SK-N-SH treated with all-trans-retinoic acid at 6 μM for 48 hours (cell line): ENCODE data around the gene LPP.

ENCODE experiments used
- ATAC-seq: fragments of 200-7000 bp; cut with Tn5 transposase; 3 replicates; pipeline ENCODE4 v1.9.1; 2020; ENCODE audit warnings: mild to moderate bottlenecking, moderate library complexity
- ARNTL ChIP-seq: fragments of 450-650 bp; formaldehyde crosslinking; IDR thresholded peaks from 2 replicates; pipeline ENCODE4 v1.5.0; 2020; ENCODE audit warnings: low read depth, mild to moderate bottlenecking, moderate library complexity, borderline replicate concordance
- BACH2 ChIP-seq: fragments of 250-450 bp; sonication (Bioruptor Pico); IDR thresholded peaks from 2 replicates; pipeline ENCODE4 v1.9.0; 2021; ENCODE audit warnings: mild to moderate bottlenecking, borderline replicate concordance
- CSDC2 ChIP-seq: fragments of 250-450 bp; sonication (Bioruptor Pico); IDR thresholded peaks from 2 replicates; pipeline ENCODE4 v1.5.0; 2020; ENCODE audit warnings: mild to moderate bottlenecking, moderate library complexity
- ESRRG ChIP-seq: fragments of 250-450 bp; sonication (Bioruptor Pico); IDR thresholded peaks from 2 replicates; pipeline ENCODE4 v1.6.1; 2021; ENCODE audit warnings: mild to moderate bottlenecking
- GLIS3 ChIP-seq: fragments of 250-450 bp; sonication (Bioruptor Pico); IDR thresholded peaks from 2 replicates; pipeline ENCODE4 v1.5.0; 2020; ENCODE audit warnings: mild to moderate bottlenecking, moderate library complexity
- ISL1 ChIP-seq: fragments of 250-450 bp; sonication (Bioruptor Pico); IDR thresholded peaks from 2 replicates; pipeline ENCODE4 v2.1.2; 2022; ENCODE audit warnings: mild to moderate bottlenecking, moderate library complexity
- OSR1 ChIP-seq: fragments of 250-450 bp; sonication (Bioruptor Pico); IDR thresholded peaks from 2 replicates; pipeline ENCODE4 v1.8.0; 2022; ENCODE audit warnings: moderate library complexity, mild to moderate bottlenecking, inconsistent platforms
- PPARA ChIP-seq: fragments of 250-450 bp; sonication (Bioruptor Pico); IDR thresholded peaks from 2 replicates; pipeline ENCODE4 v1.5.0; 2020; ENCODE audit warnings: mild to moderate bottlenecking, borderline replicate concordance
- RARB ChIP-seq: fragments of 250-450 bp; sonication (Bioruptor Pico); IDR thresholded peaks from 2 replicates; pipeline ENCODE4 v1.8.0; 2021; ENCODE audit warnings: mild to moderate bottlenecking, moderate library complexity
- SNAI2 ChIP-seq: fragments of 250-450 bp; sonication (Bioruptor Pico); IDR thresholded peaks from 2 replicates; pipeline ENCODE4 v1.5.0; 2020; ENCODE audit warnings: mild to moderate bottlenecking, moderate library complexity
- TCF4 ChIP-seq: fragments of 250-450 bp; sonication (Bioruptor Pico); IDR thresholded peaks from 2 replicates; pipeline ENCODE4 v1.8.0; 2021; ENCODE audit warnings: mild to moderate bottlenecking, moderate library complexity, borderline replicate concordance
- TOX ChIP-seq: fragments of 250-450 bp; sonication (Bioruptor Pico); IDR thresholded peaks from 2 replicates; pipeline ENCODE4 v1.8.0; 2021; ENCODE audit warnings: mild to moderate bottlenecking, moderate library complexity, borderline replicate concordance
- ZC3H10 ChIP-seq: fragments of 250-450 bp; sonication (Bioruptor Pico); IDR thresholded peaks from 2 replicates; pipeline ENCODE4 v1.5.1; 2021; ENCODE audit warnings: mild to moderate bottlenecking, moderate library complexity
- ZFP3 ChIP-seq: fragments of 250-450 bp; sonication (Bioruptor Pico); IDR thresholded peaks from 2 replicates; pipeline ENCODE4 v1.5.0; 2020; ENCODE audit warnings: mild to moderate bottlenecking, moderate library complexity
- ZFP30 ChIP-seq: fragments of 450-650 bp; formaldehyde crosslinking; IDR thresholded peaks from 2 replicates; pipeline ENCODE4 v1.5.0; 2022; ENCODE audit warnings: mild to moderate bottlenecking, moderate library complexity
- ZNF565 ChIP-seq: fragments of 450-650 bp; formaldehyde crosslinking; conservative IDR thresholded peaks from 2 replicates; pipeline ENCODE4 v1.5.0; 2020; ENCODE audit warnings: low read depth, mild to moderate bottlenecking, moderate library complexity
- ZNF8 ChIP-seq: fragments of 450-650 bp; formaldehyde crosslinking; IDR thresholded peaks from 2 replicates; pipeline ENCODE4 v1.5.0; 2020; ENCODE audit warnings: mild to moderate bottlenecking, moderate library complexity
- TF ChIP-seq, protein P1 (sequence below): fragments of 250-450 bp; sonication (Bioruptor Pico); IDR thresholded peaks from 2 replicates; pipeline ENCODE4 v1.5.1; 2020; ENCODE audit warnings: low read depth, mild to moderate bottlenecking, moderate library complexity
- TF ChIP-seq, protein P2 (sequence below): fragments of 250-450 bp; sonication (Bioruptor Pico); IDR thresholded peaks from 2 replicates; pipeline ENCODE4 v1.8.0; 2020; ENCODE audit warnings: mild to moderate bottlenecking, moderate library complexity, borderline replicate concordance
- TF ChIP-seq, protein P3 (sequence below): fragments of 250-450 bp; sonication (Bioruptor Pico); IDR thresholded peaks from 2 replicates; pipeline ENCODE4 v1.5.0; 2020; ENCODE audit warnings: mild to moderate bottlenecking, moderate library complexity
- TF ChIP-seq, protein P4 (sequence below): fragments of 250-450 bp; sonication (Bioruptor Pico); IDR thresholded peaks from 2 replicates; pipeline ENCODE4 v1.8.0; 2021; ENCODE audit warnings: low read depth, mild to moderate bottlenecking, moderate library complexity, borderline replicate concordance
- TF ChIP-seq, protein P5 (sequence below): fragments of 250-450 bp; sonication (Bioruptor Pico); IDR thresholded peaks from 2 replicates; pipeline ENCODE4 v1.5.1; 2021; ENCODE audit warnings: mild to moderate bottlenecking, moderate library complexity

Gene LPP

DNA sequence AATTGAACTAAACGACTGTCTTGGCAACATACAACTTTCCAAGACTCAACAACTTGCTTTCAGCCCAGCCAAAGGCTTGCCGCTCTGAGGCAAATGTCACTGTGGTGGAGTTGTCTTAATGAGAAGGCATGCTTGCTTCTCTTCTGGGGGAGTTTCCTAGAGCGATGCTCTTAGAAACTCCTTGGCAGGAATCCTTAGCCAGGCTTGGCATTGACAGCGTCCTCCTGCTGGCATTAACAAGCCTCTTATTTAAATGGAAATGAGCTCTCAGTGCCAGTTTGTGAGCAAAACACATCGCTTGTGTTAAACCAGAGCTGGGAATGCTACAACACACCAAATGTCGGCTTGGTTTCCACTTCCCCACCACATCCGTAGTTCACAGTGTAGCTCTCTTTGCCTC, 752.3 kb downstream of the LPP start:
- ATAC-seq = no peak
- TF ChIP-seq RARB (CRISPR knock-in tag) (no peak), CSDC2 (CRISPR knock-in tag) (no peak), ESRRG (no peak), OSR1 (CRISPR knock-in tag) (no peak), ISL1 (CRISPR knock-in tag) (no peak)
- TF ChIP-seq, protein P1, sequence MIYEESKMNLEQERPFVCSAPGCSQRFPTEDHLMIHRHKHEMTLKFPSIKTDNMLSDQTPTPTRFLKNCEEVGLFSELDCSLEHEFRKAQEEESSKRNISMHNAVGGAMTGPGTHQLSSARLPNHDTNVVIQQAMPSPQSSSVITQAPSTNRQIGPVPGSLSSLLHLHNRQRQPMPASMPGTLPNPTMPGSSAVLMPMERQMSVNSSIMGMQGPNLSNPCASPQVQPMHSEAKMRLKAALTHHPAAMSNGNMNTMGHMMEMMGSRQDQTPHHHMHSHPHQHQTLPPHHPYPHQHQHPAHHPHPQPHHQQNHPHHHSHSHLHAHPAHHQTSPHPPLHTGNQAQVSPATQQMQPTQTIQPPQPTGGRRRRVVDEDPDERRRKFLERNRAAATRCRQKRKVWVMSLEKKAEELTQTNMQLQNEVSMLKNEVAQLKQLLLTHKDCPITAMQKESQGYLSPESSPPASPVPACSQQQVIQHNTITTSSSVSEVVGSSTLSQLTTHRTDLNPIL = no peak
- TF ChIP-seq, protein P2, sequence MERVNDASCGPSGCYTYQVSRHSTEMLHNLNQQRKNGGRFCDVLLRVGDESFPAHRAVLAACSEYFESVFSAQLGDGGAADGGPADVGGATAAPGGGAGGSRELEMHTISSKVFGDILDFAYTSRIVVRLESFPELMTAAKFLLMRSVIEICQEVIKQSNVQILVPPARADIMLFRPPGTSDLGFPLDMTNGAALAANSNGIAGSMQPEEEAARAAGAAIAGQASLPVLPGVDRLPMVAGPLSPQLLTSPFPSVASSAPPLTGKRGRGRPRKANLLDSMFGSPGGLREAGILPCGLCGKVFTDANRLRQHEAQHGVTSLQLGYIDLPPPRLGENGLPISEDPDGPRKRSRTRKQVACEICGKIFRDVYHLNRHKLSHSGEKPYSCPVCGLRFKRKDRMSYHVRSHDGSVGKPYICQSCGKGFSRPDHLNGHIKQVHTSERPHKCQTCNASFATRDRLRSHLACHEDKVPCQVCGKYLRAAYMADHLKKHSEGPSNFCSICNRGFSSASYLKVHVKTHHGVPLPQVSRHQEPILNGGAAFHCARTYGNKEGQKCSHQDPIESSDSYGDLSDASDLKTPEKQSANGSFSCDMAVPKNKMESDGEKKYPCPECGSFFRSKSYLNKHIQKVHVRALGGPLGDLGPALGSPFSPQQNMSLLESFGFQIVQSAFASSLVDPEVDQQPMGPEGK (CRISPR knock-in tag) = no peak
- TF ChIP-seq, protein P3, sequence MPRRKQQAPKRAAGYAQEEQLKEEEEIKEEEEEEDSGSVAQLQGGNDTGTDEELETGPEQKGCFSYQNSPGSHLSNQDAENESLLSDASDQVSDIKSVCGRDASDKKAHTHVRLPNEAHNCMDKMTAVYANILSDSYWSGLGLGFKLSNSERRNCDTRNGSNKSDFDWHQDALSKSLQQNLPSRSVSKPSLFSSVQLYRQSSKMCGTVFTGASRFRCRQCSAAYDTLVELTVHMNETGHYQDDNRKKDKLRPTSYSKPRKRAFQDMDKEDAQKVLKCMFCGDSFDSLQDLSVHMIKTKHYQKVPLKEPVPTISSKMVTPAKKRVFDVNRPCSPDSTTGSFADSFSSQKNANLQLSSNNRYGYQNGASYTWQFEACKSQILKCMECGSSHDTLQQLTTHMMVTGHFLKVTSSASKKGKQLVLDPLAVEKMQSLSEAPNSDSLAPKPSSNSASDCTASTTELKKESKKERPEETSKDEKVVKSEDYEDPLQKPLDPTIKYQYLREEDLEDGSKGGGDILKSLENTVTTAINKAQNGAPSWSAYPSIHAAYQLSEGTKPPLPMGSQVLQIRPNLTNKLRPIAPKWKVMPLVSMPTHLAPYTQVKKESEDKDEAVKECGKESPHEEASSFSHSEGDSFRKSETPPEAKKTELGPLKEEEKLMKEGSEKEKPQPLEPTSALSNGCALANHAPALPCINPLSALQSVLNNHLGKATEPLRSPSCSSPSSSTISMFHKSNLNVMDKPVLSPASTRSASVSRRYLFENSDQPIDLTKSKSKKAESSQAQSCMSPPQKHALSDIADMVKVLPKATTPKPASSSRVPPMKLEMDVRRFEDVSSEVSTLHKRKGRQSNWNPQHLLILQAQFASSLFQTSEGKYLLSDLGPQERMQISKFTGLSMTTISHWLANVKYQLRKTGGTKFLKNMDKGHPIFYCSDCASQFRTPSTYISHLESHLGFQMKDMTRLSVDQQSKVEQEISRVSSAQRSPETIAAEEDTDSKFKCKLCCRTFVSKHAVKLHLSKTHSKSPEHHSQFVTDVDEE = no peak
- TF ChIP-seq, protein P4, sequence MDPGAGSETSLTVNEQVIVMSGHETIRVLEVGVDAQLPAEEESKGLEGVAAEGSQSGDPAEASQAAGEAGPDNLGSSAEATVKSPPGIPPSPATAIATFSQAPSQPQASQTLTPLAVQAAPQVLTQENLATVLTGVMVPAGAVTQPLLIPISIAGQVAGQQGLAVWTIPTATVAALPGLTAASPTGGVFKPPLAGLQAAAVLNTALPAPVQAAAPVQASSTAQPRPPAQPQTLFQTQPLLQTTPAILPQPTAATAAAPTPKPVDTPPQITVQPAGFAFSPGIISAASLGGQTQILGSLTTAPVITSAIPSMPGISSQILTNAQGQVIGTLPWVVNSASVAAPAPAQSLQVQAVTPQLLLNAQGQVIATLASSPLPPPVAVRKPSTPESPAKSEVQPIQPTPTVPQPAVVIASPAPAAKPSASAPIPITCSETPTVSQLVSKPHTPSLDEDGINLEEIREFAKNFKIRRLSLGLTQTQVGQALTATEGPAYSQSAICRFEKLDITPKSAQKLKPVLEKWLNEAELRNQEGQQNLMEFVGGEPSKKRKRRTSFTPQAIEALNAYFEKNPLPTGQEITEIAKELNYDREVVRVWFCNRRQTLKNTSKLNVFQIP (CRISPR knock-in tag) = no peak
- TF ChIP-seq, all 23 proteins: peak for 0

DNA sequence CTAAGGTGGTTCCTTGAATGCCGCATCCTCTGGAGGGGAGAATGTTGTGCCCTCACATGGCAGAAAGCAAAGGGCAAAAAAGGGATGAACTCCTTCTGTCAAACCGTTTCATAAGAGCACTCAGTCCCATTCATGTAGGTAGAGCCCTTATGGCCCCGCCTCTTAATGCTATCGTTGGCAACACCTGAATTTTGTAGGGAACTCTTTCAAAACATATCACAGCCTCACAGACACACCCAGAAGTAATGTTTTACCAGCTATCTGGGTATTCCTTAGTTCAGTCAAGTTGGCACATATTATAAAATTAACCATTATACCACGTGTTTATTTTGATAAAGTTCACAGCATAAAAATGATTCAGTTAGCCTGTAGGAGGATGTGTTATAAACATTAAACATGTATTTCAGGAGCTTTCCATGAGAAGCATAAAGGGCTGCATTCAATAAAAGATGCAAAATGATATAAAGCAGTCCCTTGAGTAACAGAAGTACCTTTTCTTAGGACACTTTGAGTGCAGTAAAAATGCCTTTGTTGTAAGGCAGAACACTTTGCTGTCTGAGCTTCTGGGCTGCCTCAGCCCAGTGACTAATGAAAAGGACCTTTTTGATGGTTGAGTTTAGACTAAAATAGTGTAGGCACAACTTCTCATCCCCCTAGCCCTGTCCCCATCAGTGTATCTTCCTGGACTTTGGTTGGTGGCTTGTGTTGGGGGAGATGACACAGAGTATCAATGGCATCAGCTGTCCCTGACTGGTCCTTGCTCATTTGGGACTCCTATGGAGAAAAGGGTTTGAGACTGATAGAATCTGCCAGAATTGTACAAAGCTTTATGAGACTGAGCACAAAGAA, 754.3 kb downstream of the LPP start:
- TF ChIP-seq GLIS3 = no peak
- no peak for TF ChIP-seq SNAI2 (CRISPR knock-in tag)
- no peak for TF ChIP-seq BACH2 (CRISPR knock-in tag)
- TF ChIP-seq RARB (CRISPR knock-in tag) = no peak
- TF ChIP-seq, protein P5, sequence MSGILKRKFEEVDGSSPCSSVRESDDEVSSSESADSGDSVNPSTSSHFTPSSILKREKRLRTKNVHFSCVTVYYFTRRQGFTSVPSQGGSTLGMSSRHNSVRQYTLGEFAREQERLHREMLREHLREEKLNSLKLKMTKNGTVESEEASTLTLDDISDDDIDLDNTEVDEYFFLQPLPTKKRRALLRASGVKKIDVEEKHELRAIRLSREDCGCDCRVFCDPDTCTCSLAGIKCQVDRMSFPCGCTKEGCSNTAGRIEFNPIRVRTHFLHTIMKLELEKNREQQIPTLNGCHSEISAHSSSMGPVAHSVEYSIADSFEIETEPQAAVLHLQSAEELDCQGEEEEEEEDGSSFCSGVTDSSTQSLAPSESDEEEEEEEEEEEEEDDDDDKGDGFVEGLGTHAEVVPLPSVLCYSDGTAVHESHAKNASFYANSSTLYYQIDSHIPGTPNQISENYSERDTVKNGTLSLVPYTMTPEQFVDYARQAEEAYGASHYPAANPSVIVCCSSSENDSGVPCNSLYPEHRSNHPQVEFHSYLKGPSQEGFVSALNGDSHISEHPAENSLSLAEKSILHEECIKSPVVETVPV (CRISPR knock-in tag) = no peak
- TF ChIP-seq CSDC2 (CRISPR knock-in tag) = no peak
- TF ChIP-seq ZNF565 (CRISPR knock-in tag) = no peak
- TF ChIP-seq TOX (CRISPR knock-in tag) = no peak
- TF ChIP-seq ARNTL = no peak
- no peak for TF ChIP-seq ZFP30 (CRISPR knock-in tag)
- TF ChIP-seq ZFP3 = no peak
- TF ChIP-seq ISL1 (CRISPR knock-in tag) = no peak
- TF ChIP-seq, protein P4 (CRISPR knock-in tag) = no peak
- no peak for TF ChIP-seq ZC3H10 (CRISPR knock-in tag)
- TF ChIP-seq ZNF8 (CRISPR knock-in tag) = no peak
- no peak for TF ChIP-seq PPARA (CRISPR knock-in tag)
- TF ChIP-seq OSR1 (CRISPR knock-in tag) = no peak
- TF ChIP-seq TCF4 = no peak
- TF ChIP-seq, all 23 proteins: peak for 0
- ATAC-seq = no peak
